Activated CD8-positive, alpha-beta memory T cell treated with anti-CD3 and anti-CD28 coated beads, Interleukin-2, amount 50 U/mL, for 24 hours (primary cell): ENCODE data around the gene DRG1.
"Not testable (repeated sequence)": the region's sequence is repeated elsewhere in the genome, so short reads cannot be mapped to it uniquely, and the experiment has no call there.

ENCODE experiments used
- DNase-seq: peaks from one replicate; pipeline ENCODE4 v3.0.0-alpha.2; 2020; ENCODE audit errors: extremely low read depth

The DRG1 gene

GRCh38 chr22:31399211-31400022 is at the start of gene DRG1:
DRG1 (plus strand) TSS chr22:31399604; CDS start chr22:31399684, 80 bp downstream.
- peak; percentile 91 for DNase-seq

- DNase-seq: no peak
These were observed 49.4 kb upstream of the DRG1 start for GRCh38 chr22:31349960-31350359.

- DNase-seq: no peak
These were observed 49.0 kb upstream of the DRG1 start for GRCh38 chr22:31350410-31350863.

- DNase-seq: no peak
These were observed 44.9 kb upstream of the DRG1 start for GRCh38 chr22:31354515-31354914.

GRCh38 chr22:31360029-31360428 is 39.4 kb upstream of the DRG1 start:
- DNase-seq: no peak

- DNase-seq: no peak
These were observed 37.7 kb upstream of the DRG1 start for GRCh38 chr22:31361743-31362142.

- no peak for DNase-seq
These were observed 35.4 kb upstream of the DRG1 start for GRCh38 chr22:31363885-31364465.

GRCh38 chr22:31367426-31367825 is 32.0 kb upstream of the DRG1 start:
- DNase-seq: no peak

- no peak for DNase-seq
These were observed 21.8 kb upstream of the DRG1 start for GRCh38 chr22:31377612-31378011.

- DNase-seq: no peak
These were observed 21.3 kb upstream of the DRG1 start for GRCh38 chr22:31378123-31378522.

- DNase-seq: not testable (repeated sequence)
These were observed 20.8 kb upstream of the DRG1 start for GRCh38 chr22:31378651-31379050.

GRCh38 chr22:31393893-31394292 is 5.5 kb upstream of the DRG1 start:
- DNase-seq: no peak

GRCh38 chr22:31394326-31394725 is 5.1 kb upstream of the DRG1 start:
- no peak for DNase-seq

- no peak for DNase-seq
These were observed 1.2 kb upstream of the DRG1 start for GRCh38 chr22:31398231-31398630.

GRCh38 chr22:31400023-31400397 is 606 bp downstream of the DRG1 start:
- DNase-seq: no peak

GRCh38 chr22:31402350-31402749 is 2.9 kb downstream of the DRG1 start:
- not testable (repeated sequence) for DNase-seq

GRCh38 chr22:31425331-31426050 is 26.1 kb downstream of the DRG1 start:
- DNase-seq: no peak

- DNase-seq: no peak
These were observed 32.5 kb downstream of the DRG1 start for GRCh38 chr22:31431950-31432349.

GRCh38 chr22:31436132-31436531 is 36.7 kb downstream of the DRG1 start:
- DNase-seq: no peak

- DNase-seq: no peak
These were observed 40.4 kb downstream of the DRG1 start for GRCh38 chr22:31439808-31440207.

- no peak for DNase-seq
These were observed 41.3 kb downstream of the DRG1 start for GRCh38 chr22:31440681-31441080.

GRCh38 chr22:31441652-31442051 is 42.2 kb downstream of the DRG1 start:
- no peak for DNase-seq
